GM19328 (cell line): ENCODE data around the gene MYCT1.

ENCODE experiments used
- ATAC-seq: cut with Tn5 transposase; IDR thresholded peaks from one replicate; pipeline ENCODE4 v1.9.1; 2021; ENCODE audit warnings: mild to moderate bottlenecking, moderate library complexity; ENCODE audit not compliant: unreplicated experiment

MYCT1 gene

DNA sequence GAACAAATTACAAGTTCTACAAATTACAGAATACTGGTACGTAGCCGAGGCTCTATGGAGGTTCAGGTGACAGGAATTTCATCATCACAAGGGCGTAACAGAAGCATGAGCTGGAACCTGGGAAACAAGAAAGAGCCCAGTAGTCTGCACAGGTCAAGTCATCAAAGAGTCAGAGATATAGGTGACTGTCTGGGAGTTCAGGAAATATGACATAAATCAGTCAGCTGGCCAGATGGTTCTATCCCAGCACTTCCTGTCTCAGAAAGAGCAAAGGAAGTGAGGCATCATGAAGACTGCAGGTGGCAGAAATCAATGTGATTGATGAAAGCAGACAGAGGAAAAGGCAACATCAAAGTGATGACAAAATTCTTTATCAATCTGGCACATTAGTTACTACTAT lies 23.3 kb downstream of the MYCT1 start:
- ATAC-seq, result no peak

GRCh38 chr6:152721956-152722355 lies 24.3 kb downstream of the MYCT1 start:
- no peak for ATAC-seq

DNA sequence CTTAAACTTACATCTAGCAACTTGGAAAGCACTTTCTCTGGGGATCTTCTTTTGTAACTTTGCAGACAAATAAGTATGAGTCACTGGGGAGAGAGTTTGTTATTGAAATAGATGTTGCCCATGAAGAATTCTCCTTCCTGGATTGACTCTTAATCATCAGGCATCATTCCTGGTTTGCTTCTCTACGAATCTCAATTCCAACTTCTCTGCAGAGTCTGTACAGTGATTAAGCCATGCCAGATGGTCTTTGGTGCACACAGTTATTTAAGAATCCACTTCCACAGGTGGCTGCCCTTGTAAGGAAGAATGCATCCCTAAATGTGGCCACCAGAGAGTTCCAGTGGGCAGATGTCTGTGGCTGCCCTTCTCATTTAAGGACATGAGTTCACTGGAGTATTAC lies 25.7 kb downstream of the MYCT1 start:
- ATAC-seq, result no peak

DNA sequence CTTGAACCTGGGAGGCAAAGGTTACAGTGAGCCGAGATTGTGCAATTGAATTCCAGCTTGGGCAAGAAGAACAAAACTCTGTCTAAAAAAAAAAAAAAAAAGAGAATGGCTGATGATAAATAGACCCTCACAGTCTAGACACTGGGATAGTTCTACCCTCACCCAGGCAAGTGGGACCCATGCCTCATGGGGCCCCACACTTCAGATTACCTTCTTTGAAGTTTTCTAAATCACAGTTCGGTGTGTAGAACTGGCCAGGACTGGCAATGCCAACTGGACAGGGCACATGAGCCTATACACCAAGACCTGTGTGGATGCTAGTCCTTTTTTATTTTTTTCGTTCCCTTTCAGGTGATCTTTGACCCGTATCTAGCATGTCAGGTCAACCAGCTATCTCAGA lies 28.6 kb downstream of the MYCT1 start:
- no peak for ATAC-seq

- ATAC-seq, result no peak
Observed at GRCh38 chr6:152727507-152727906, 29.8 kb downstream of the MYCT1 start.

- no peak for ATAC-seq
Observed at GRCh38 chr6:152734630-152735029, 36.9 kb downstream of the MYCT1 start.

DNA sequence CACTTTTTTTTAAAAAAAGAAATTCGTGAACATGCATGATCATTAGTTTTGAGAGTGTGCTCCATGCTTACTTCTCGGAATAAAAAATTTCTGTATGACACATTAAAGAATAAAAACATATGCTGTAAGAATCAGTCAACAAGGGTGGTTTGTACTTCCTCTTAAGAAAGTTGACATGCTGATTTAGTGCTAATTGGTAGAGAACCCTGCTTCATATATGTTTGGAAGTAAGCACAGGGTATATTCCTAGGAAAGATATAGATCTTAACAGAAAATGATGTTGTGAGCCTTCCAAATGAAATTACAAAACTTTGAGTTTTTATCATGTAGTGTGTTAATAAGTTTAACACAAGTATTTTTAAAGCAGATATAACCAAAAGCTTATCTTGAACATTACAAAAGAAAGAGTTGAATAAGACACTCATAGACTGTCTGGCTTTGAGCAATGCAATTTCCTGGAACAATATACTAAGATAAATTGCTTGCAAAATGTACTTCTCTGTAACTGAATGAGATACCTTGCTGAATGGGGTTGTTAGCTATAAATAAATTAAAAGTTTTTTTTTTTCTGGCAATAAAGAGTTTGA lies 39.1 kb downstream of the MYCT1 start:
- no peak for ATAC-seq

DNA sequence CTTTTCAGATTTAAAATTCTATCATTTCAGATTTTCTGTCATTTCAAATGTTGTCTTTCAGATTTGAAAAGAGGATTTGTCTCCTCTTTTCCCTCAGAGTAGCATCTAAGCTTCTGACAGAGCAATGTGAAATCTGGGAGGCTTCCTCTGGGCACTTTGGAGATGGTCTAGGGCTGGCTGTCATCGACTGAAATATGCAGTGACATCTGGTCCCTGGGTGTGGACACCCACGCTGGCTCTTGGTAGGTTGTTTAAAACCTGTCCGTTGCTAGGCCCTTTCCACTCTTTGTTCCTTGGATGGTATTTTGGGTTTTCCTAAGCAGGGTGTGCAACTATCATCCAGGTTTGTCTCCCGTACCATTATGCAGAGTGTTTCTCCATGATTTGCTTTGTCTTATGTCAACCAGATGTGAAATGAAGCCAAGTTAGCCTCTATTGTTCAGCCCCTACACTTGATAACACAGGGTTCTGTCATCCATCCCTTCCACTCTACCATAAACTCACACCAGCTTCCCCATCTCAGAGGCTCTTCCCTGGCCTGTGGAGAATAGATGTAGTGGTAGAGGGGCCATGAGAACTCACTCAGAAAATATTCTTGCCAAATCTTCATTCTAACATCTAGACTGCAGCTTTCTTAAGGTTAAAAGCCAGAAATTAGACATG lies 47.9 kb downstream of the MYCT1 start:
- ATAC-seq, result no peak

DNA sequence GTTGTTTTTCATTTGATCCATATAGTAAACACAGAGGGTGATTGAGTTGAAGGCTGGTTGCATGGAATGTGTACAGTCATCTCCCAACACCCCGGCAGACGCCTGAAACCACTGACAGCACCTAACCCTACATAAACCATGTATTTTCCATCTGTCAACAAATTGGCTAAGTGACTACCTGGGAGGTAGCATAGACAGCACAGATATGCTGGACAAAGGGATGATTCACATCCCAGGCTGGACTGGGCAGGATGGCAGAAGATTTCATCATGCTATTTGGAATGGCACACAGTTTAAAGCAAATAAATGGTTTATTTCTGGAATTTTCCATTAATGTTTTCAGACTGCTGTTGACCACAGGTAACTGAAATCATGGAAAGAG lies 48.5 kb downstream of the MYCT1 start:
- no peak for ATAC-seq

DNA sequence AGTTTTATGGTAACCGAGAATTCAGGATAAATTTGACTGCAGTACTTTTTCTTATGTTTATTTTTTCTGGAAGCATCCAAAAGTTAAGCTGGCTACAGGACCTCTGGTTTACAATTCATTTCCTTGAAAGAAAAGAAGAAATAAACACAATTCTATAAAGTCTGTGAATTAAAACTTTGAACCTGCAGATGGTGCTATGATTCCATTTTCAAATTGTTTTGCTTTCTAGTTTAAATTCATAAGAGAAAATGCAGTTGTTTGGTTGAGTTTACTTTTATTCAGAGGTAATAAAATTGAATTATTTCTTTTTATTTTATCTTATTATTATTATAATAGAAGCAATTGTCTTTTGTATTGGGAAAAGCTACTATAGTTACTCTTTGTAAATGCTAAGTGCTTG lies 51.1 kb downstream of the MYCT1 start:
- ATAC-seq, result no peak

- no peak for ATAC-seq
Observed at GRCh38 chr6:152749336-152749735, 51.6 kb downstream of the MYCT1 start.

DNA sequence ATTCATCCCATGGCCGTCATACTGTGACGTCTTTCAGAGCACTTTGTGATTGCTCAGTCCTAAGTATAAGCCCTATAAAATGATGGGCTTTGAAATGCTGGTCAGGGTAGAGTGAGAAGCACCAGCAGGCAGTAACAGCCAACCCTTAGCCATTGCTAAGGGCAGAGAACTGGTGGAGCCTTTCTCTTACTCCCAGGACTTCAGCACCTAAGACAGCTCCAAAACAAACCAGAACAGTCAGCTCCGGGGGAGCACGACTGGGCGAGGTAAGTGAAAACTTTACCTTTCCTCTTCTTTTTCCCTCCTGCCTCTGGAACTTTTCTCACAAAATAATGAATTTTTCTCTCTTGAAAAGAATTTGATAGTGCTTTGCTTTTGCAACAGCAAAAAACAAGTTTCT lies 53.0 kb downstream of the MYCT1 start, which contains the start of gene VIP:
VIP (plus strand) TSS at position 104 of the 400 bp plus-strand sequence. CDS start 1,381 bp downstream, outside the sequence.
- no peak for ATAC-seq

DNA sequence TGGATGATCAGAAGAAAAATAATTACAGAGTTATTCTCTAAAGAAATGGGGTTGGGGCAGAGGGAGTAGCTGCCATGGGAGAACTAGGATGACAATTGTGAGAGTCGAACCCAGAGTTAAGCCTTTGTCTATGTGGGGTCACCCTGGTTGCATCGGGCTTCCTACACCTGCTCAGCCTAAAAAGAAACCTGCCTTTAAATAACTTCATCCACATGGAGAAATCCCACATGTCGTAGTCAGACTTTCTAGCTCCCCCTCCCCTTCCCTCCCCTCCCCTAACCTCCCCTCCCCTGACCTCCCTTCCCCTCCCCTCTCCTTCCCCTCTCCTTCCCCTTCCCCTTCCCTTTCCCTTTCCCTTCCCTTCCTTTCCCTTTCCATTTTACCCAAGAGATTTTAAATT lies 67.6 kb downstream of the MYCT1 start:
- no peak for ATAC-seq

DNA sequence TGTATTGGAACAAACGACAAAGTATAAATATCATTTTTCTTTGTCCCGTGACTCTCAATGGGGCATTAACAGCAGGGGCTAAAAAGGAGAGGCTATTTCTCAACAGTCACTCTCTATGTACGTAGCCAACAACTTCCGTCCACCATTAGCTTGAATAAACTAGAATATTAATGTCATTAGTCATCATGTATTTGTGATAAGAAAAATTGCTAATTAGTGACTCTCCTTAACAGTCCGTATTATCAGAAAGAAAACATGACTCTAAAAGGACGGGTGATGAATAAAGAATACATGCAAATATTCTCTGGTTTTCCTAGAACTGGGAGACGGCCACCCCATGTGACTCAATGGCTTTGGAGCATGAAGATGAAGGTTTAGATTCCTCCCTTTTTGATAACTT lies 71.5 kb downstream of the MYCT1 start:
- no peak for ATAC-seq

GRCh38 chr6:152769993-152770392 lies 72.3 kb downstream of the MYCT1 start:
- ATAC-seq, result no peak

GRCh38 chr6:152771061-152771687 lies 73.5 kb downstream of the MYCT1 start:
- no peak for ATAC-seq
